Liver (tissue), 10 donors: ENCODE data around the gene CYP3A5. TPM values are rescaled to one million over a fixed set of nuclear protein-coding genes. Genes with fewer than 3 reads are reported as not detected.

Source experiments
- DNase-seq: peaks from one replicate; pipeline ENCODE4 v3.0.0-alpha.2; 2017; ENCODE audit warnings: low spot score
- H3K27ac ChIP-seq, 2 donors: one replicate each; pipeline ENCODE4 v1.7.0; 2013; ENCODE audit warnings: inconsistent platforms in 2 of 2, low read length in 2 of 2, control low read depth in 1 of 2, low read depth in 1 of 2, mild to moderate bottlenecking in 1 of 2
- H3K27me3 ChIP-seq, 4 donors: one replicate each; pipeline versions ENCODE4 v1.6.1 to v1.7.0; 2013; ENCODE audit warnings: low read length in 3 of 4, inconsistent platforms in 1 of 4, mild to moderate bottlenecking in 1 of 4, moderate library complexity in 1 of 4; ENCODE audit not compliant: control insufficient read depth in 4 of 4, insufficient read depth in 4 of 4
- H3K36me3 ChIP-seq, 4 donors: one replicate each; pipeline versions ENCODE4 v1.6.1 to v1.7.0; 2013; ENCODE audit warnings: low read length in 3 of 4, mild to moderate bottlenecking in 3 of 4, low read depth in 1 of 4, moderate library complexity in 1 of 4; ENCODE audit not compliant: control insufficient read depth in 4 of 4, insufficient read depth in 3 of 4
- H3K4me1 ChIP-seq, 4 donors: one replicate each; pipeline versions ENCODE4 v1.6.1 to v1.7.0; 2013; ENCODE audit warnings: low read length in 3 of 4, mild to moderate bottlenecking in 3 of 4, moderate library complexity in 1 of 4; ENCODE audit not compliant: control insufficient read depth in 4 of 4, insufficient read depth in 4 of 4
- H3K4me3 ChIP-seq, 3 donors: one replicate each; pipeline versions ENCODE4 v1.6.1 to v1.7.0; 2013; ENCODE audit warnings: low read length in 3 of 3, control low read depth in 1 of 3, low read depth in 1 of 3, mild to moderate bottlenecking in 1 of 3
- H3K9ac ChIP-seq, 2 donors: one replicate each; pipeline ENCODE4 v1.7.0; 2013; ENCODE audit warnings: low read length in 2 of 2, mild to moderate bottlenecking in 2 of 2, moderate library complexity in 2 of 2, control low read depth in 1 of 2, low read depth in 1 of 2
- H3K9me3 ChIP-seq, 4 donors: one replicate each; pipeline versions ENCODE4 v1.6.1 to v1.7.0; 2013; ENCODE audit warnings: low read length in 3 of 4; ENCODE audit not compliant: control insufficient read depth in 4 of 4
- CTCF ChIP-seq: fragments of 150-350 bp; IDR thresholded peaks from 2 replicates; pipeline ENCODE4 v1.5.1; 2017; ENCODE audit warnings: improper control_type of control experiment, low read depth, low read length; ENCODE audit not compliant: missing input control
- EGR1 ChIP-seq, 2 donors: IDR thresholded peaks; 2 replicates each; pipeline ENCODE4 v1.6.1; 2016 to 2018; ENCODE audit warnings: antibody characterized with exemption in 2 of 2, low read depth in 2 of 2
- FOXA2 ChIP-seq: IDR thresholded peaks from 2 replicates; pipeline ENCODE4 v1.6.1; 2016; ENCODE audit warnings: antibody characterized with exemption
- RXRA ChIP-seq, 2 donors: IDR thresholded peaks; 2 replicates each; pipeline ENCODE4 v1.6.1; 2017 to 2018; ENCODE audit warnings: antibody characterized with exemption in 2 of 2, mild to moderate bottlenecking in 1 of 2
- ZBTB33 ChIP-seq: IDR thresholded peaks from 2 replicates; pipeline ENCODE4 v1.6.1; 2016; ENCODE audit warnings: antibody characterized with exemption
- WGBS: extraction: QIAGEN DNeasy Blood & Tissue Kit; methylation state at CpG from one replicate; pipeline ENCODE4 v1.1.7; 2013; 5-methylcytosine and 5-hydroxymethylcytosine counted together
- polyA plus RNA-seq, 2 donors: library from polyadenylated mRNA; stranded (reverse) in 1 of 2; unstranded in 1 of 2; fragments of 200-250 nt in 1 of 2; fragments of >200 nt in 1 of 2; fragmentation: Nextera tagmentation in 1 of 2; extraction: Ambion mirVana in 1 of 2; gene quantifications; one replicate each; pipeline versions ENCODE4 v1.2.1 to v1.2.3, GENCODE V29; 2013 to 2015
- small RNA-seq: library from RNA; depleted of rRNA; stranded (forward); fragments of <200 nt; gene quantifications from one replicate; pipeline ENCODE3, GENCODE V24; 2014
- total RNA-seq, 2 donors: library from RNA; depleted of rRNA; stranded (reverse); fragments of >200 nt; gene quantifications; one replicate each; pipeline ENCODE4 v1.2.3, GENCODE V29; 2014
- donor health status: healthy.
- donor health status: healthy.
- donor health status: healthy.
- donor health status: healthy.
- donor health status: healthy.

Gene CYP3A5
- total and polyA plus RNA-seq, 4 donors: 21.9 to 1,413 (median 717) TPM

DNA sequence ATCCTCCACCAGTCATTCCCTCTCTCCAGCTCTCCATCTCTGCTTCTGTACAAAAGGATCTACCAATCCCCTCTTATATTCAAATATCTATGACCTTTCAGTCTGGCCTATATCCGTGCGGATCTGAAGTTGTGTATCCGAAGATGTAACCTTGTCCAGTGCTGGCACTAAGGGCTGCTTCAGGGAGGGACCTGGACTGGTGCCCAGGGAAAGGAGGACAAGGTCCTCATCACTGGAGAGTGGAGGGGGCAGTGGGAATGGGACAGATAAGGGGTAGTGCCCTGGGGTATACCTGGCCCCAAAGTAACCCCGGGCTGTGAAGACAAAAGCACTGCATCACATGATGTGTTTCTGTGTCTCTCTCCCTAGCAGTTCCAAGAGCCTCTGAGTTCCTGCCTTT lies 80.0 kb downstream of the CYP3A5 start:
- Histone ChIP-seq H3K36me3 (no peaks in the 10 kb centered on the region), H3K4me1 (no peaks in the 10 kb centered on the region), H3K27me3 (no peaks in the 10 kb centered on the region), H3K9ac (no peak overlapping the region), H3K9me3 (no peaks in the 10 kb centered on the region), H3K4me3 (no peak overlapping the region), H3K27ac (no peak overlapping the region)
- 73% methylated on average over 4 of the region's 4 CpGs for WGBS
- DNase-seq: no peak
- TF ChIP-seq FOXA2 (no peak), CTCF (no peak), EGR1 (IDR thresholded peaks at IDR 0.05; ENCODE audit: low read depth in 2 of 2) (no peak), RXRA (IDR thresholded peaks at IDR 0.05) (no peak), ZBTB33 (no peak)

Small RNA genes lying within 50 kb of the gene (small RNA-seq; reads per million reads assigned to genes)
- gene CYP3A51P: not detected
- not detected for gene CYP3A7-CYP3A51P

Other genes with a start within 250 kb of the CYP3A5 start
- 1 to 10 TPM; 4.2 to 4.3 TPM for gene PTCD1, start 241.2 kb downstream of the CYP3A5 start, total RNA-seq
- 1 to 10 TPM; 3.1 to 3.5 TPM for gene PTCD1, start 241.2 kb downstream of the CYP3A5 start, polyA plus RNA-seq
- gene CPSF4, start 241.1 kb downstream of the CYP3A5 start, total RNA-seq: 10 to 100 TPM; 11.5 to 15.3 TPM
- gene CPSF4, start 241.1 kb downstream of the CYP3A5 start, polyA plus RNA-seq: 1 to 10 TPM; 7.1 to 9.6 TPM
- 100 to 1,000 TPM; 260 to 266 TPM for gene ATP5MF, start 213.8 kb downstream of the CYP3A5 start, total RNA-seq
- 100 to 1,000 TPM; 530 to 607 TPM for gene ATP5MF, start 213.8 kb downstream of the CYP3A5 start, polyA plus RNA-seq
- gene ZNF789, start 207.1 kb downstream of the CYP3A5 start, total RNA-seq: 1 to 10 TPM; 7.4 TPM
- 1 to 10 TPM; 1.6 to 2.3 TPM for gene ZNF789, start 207.1 kb downstream of the CYP3A5 start, polyA plus RNA-seq
- 10 to 100 TPM; 18.1 to 18.3 TPM for gene ZNF394, start 179.7 kb downstream of the CYP3A5 start, total RNA-seq
- gene ZNF394, start 179.7 kb downstream of the CYP3A5 start, polyA plus RNA-seq: 1 to 10 TPM; 5.5 to 6.1 TPM
- 1 to 10 TPM; 4.7 to 5.4 TPM for gene ZKSCAN5, start 175.3 kb downstream of the CYP3A5 start, total RNA-seq
- gene ZKSCAN5, start 175.3 kb downstream of the CYP3A5 start, polyA plus RNA-seq: 1 to 10 TPM; 1.7 to 2.2 TPM
- gene FAM200A, start 127.9 kb downstream of the CYP3A5 start, total RNA-seq: 1 to 10 TPM; 2.4 to 4.6 TPM
- gene FAM200A, start 127.9 kb downstream of the CYP3A5 start, polyA plus RNA-seq: 1 to 10 TPM; 1.0 to 1.7 TPM
- 10 to 100 TPM; 37.2 to 59.7 TPM for gene ZNF655, start 121.4 kb downstream of the CYP3A5 start, total RNA-seq
- gene ZNF655, start 121.4 kb downstream of the CYP3A5 start, polyA plus RNA-seq: 10 to 100 TPM; 15.9 to 27.6 TPM
- gene TMEM225B, start 81.7 kb downstream of the CYP3A5 start, total RNA-seq: under 1 TPM; 0.17 to 0.28 TPM
- under 1 TPM in 1 of 2 donors, not detected in 1; 0.10 TPM for gene TMEM225B, start 81.7 kb downstream of the CYP3A5 start, polyA plus RNA-seq
- gene ZSCAN25, start 63.0 kb downstream of the CYP3A5 start, total RNA-seq: 10 to 100 TPM in 1 of 2 donors, 1 to 10 TPM in 1; 8.7 to 11.0 TPM
- gene ZSCAN25, start 63.0 kb downstream of the CYP3A5 start, polyA plus RNA-seq: 1 to 10 TPM; 2.3 to 3.1 TPM
- gene CYP3A7, start 55.2 kb upstream of the CYP3A5 start, total RNA-seq: 1,000 to 10,000 TPM in 1 of 2 donors, 10 to 100 TPM in 1; 81.2 to 2,448 TPM
- gene CYP3A7, start 55.2 kb upstream of the CYP3A5 start, polyA plus RNA-seq: 10 to 100 TPM; 36.1 to 85.6 TPM
- gene CYP3A4, start 104.2 kb upstream of the CYP3A5 start, total RNA-seq: 100 to 1,000 TPM in 1 of 2 donors, under 1 TPM in 1; 0.51 to 138 TPM
- 1,000 to 10,000 TPM in 1 of 2 donors, 100 to 1,000 TPM in 1; 440 to 1,082 TPM for gene CYP3A4, start 104.2 kb upstream of the CYP3A5 start, polyA plus RNA-seq
- gene CYP3A43, start 148.0 kb upstream of the CYP3A5 start, total RNA-seq: 10 to 100 TPM in 1 of 2 donors, under 1 TPM in 1; 0.61 to 75.3 TPM
- 10 to 100 TPM in 1 of 2 donors, 1 to 10 TPM in 1; 4.6 to 35.1 TPM for gene CYP3A43, start 148.0 kb upstream of the CYP3A5 start, polyA plus RNA-seq
- gene OR2AE1, start 197.0 kb upstream of the CYP3A5 start, total RNA-seq: under 1 TPM in 1 of 2 donors, not detected in 1; 0.25 TPM
- gene OR2AE1, start 197.0 kb upstream of the CYP3A5 start, polyA plus RNA-seq: not detected
- gene TRIM4, start 239.5 kb upstream of the CYP3A5 start, total RNA-seq: 10 to 100 TPM; 16.2 to 23.0 TPM
- gene TRIM4, start 239.5 kb upstream of the CYP3A5 start, polyA plus RNA-seq: 10 to 100 TPM; 11.9 to 13.1 TPM
- gene GJC3, start 249.6 kb upstream of the CYP3A5 start, total RNA-seq: under 1 TPM; 0.08 to 0.09 TPM
- 1 to 10 TPM in 1 of 2 donors, under 1 TPM in 1; 0.20 to 1.3 TPM for gene GJC3, start 249.6 kb upstream of the CYP3A5 start, polyA plus RNA-seq